ENCODE measurements around the gene PSMD6. TPM values are rescaled to one million over a fixed set of nuclear protein-coding genes. Genes with fewer than 3 reads are reported as not detected.

PSMD6 gene
- total RNA-seq, 1 donor from 2014 or later = 76.9 TPM

GRCh38 chr3:63976161-63976871, 47.0 kb downstream of the PSMD6 start:
- no peak for TF ChIP-seq CTCF (IDR thresholded peaks at IDR 0.05; ENCODE audit: unreplicated experiment)
- Mint-ChIP-seq H3K27me3 (no peaks in the 10 kb centered on the region), H3K27ac (no peak overlapping the region), H3K9me3 (ENCODE audit: low read depth) (no peaks in the 10 kb centered on the region), H3K4me1 (ENCODE audit: low read depth) (peaks cover 40% of the 10 kb centered on the region), H3K4me3 (ENCODE audit: low read depth) (no peak overlapping the region), H3K36me3 (ENCODE audit: insufficient read depth) (peaks cover 9% of the 10 kb centered on the region)
- no peak for DNase-seq (ENCODE audit: low spot score, unreplicated experiment)

- no peaks in the 10 kb centered on the region for H3K9me3 Mint-ChIP-seq (ENCODE audit: low read depth)
- peaks cover 46% of the 10 kb centered on the region for H3K4me1 Mint-ChIP-seq (ENCODE audit: low read depth)
- no peak overlapping the region for H3K4me3 Mint-ChIP-seq (ENCODE audit: low read depth)
- DNase-seq (ENCODE audit: low spot score, unreplicated experiment) = no peak
- H3K27ac Mint-ChIP-seq = no peak overlapping the region
- H3K27me3 Mint-ChIP-seq = no peaks in the 10 kb centered on the region
- TF ChIP-seq CTCF (IDR thresholded peaks at IDR 0.05; ENCODE audit: unreplicated experiment) = no peak
- H3K36me3 Mint-ChIP-seq (ENCODE audit: insufficient read depth) = peaks cover 9% of the 10 kb centered on the region
These were observed 47.6 kb downstream of the PSMD6 start for GRCh38 chr3:63975723-63976122.

- H3K4me3 Mint-ChIP-seq (ENCODE audit: low read depth) = no peak overlapping the region
- DNase-seq (ENCODE audit: low spot score, unreplicated experiment) = no peak
- peaks cover 51% of the 10 kb centered on the region for H3K4me1 Mint-ChIP-seq (ENCODE audit: low read depth)
- H3K27me3 Mint-ChIP-seq = no peaks in the 10 kb centered on the region
- H3K9me3 Mint-ChIP-seq (ENCODE audit: low read depth) = no peaks in the 10 kb centered on the region
- no peak for TF ChIP-seq CTCF (IDR thresholded peaks at IDR 0.05; ENCODE audit: unreplicated experiment)
- no peak overlapping the region for H3K27ac Mint-ChIP-seq
- peaks cover 5% of the 10 kb centered on the region for H3K36me3 Mint-ChIP-seq (ENCODE audit: insufficient read depth)
These were observed 48.8 kb downstream of the PSMD6 start for GRCh38 chr3:63974451-63974850.

GRCh38 chr3:63973406-63973805, 49.9 kb downstream of the PSMD6 start:
- Mint-ChIP-seq H3K4me3 (ENCODE audit: low read depth) (no peak overlapping the region), H3K4me1 (ENCODE audit: low read depth) (peaks cover 58% of the 10 kb centered on the region), H3K9me3 (ENCODE audit: low read depth) (no peaks in the 10 kb centered on the region), H3K27me3 (no peaks in the 10 kb centered on the region), H3K36me3 (ENCODE audit: insufficient read depth) (peaks cover 5% of the 10 kb centered on the region), H3K27ac (no peak overlapping the region)
- TF ChIP-seq CTCF (IDR thresholded peaks at IDR 0.05; ENCODE audit: unreplicated experiment) = no peak
- no peak for DNase-seq (ENCODE audit: low spot score, unreplicated experiment)

GRCh38 chr3:63972987-63973386, 50.3 kb downstream of the PSMD6 start:
- H3K9me3 Mint-ChIP-seq (ENCODE audit: low read depth) = no peaks in the 10 kb centered on the region
- peaks cover 5% of the 10 kb centered on the region for H3K36me3 Mint-ChIP-seq (ENCODE audit: insufficient read depth)
- no peak overlapping the region for H3K4me3 Mint-ChIP-seq (ENCODE audit: low read depth)
- peak overlapping the region; percentile 60 for H3K27ac Mint-ChIP-seq
- no peak for DNase-seq (ENCODE audit: low spot score, unreplicated experiment)
- no peaks in the 10 kb centered on the region for H3K27me3 Mint-ChIP-seq
- no peak for TF ChIP-seq CTCF (IDR thresholded peaks at IDR 0.05; ENCODE audit: unreplicated experiment)
- peaks cover 63% of the 10 kb centered on the region for H3K4me1 Mint-ChIP-seq (ENCODE audit: low read depth)
